Progenitor cell of endocrine pancreas (in vitro differentiated cells): Measurements from ENCODE around the gene TNIK. TPM values are rescaled to one million over a fixed set of nuclear protein-coding genes. Genes with fewer than 3 reads are reported as not detected.

ENCODE experiments used
- DNase-seq: peaks from one replicate; pipeline ENCODE4 v3.0.0; 2021; ENCODE audit warnings: low spot score; ENCODE audit not compliant: unreplicated experiment
- H3K27ac Mint-ChIP-seq: 2 replicates; pipeline ENCODE4 v1.8.0; 2021; ENCODE audit warnings: mild to moderate bottlenecking, moderate library complexity, mixed read lengths
- H3K27me3 Mint-ChIP-seq: 2 replicates; pipeline ENCODE4 v1.8.0; 2021; ENCODE audit warnings: mixed read lengths
- H3K36me3 Mint-ChIP-seq: 2 replicates; pipeline ENCODE4 v1.8.0; 2022; ENCODE audit warnings: mixed read lengths; ENCODE audit not compliant: insufficient read depth
- H3K4me1 Mint-ChIP-seq: 2 replicates; pipeline ENCODE4 v1.8.0; 2021; ENCODE audit warnings: low read depth, mixed read lengths
- H3K4me3 Mint-ChIP-seq: 2 replicates; pipeline ENCODE4 v1.8.0; 2021; ENCODE audit warnings: low read depth, mild to moderate bottlenecking, moderate library complexity, mixed read lengths
- H3K9me3 Mint-ChIP-seq: 2 replicates; pipeline ENCODE4 v1.8.0; 2021; ENCODE audit warnings: low read depth, mixed read lengths
- CTCF ChIP-seq: fragments of 200-600 bp; sonication (generic); IDR thresholded peaks from one replicate; pipeline ENCODE4 v1.5.0; 2021; ENCODE audit warnings: antibody characterized with exemption, mild to moderate bottlenecking; ENCODE audit not compliant: unreplicated experiment
- total RNA-seq: library from RNA; stranded (reverse); gene quantifications from 2 replicates; pipeline ENCODE4 v1.2.1, GENCODE V29; 2021

TNIK gene
- total RNA-seq, 1 donor from 2014 or later = 15.7 TPM

GRCh38 chr3:171266034-171266739, 194.0 kb downstream of the TNIK start:
- no peak overlapping the region for H3K27ac Mint-ChIP-seq
- peaks cover 1% of the 10 kb centered on the region for H3K36me3 Mint-ChIP-seq
- no peak for DNase-seq
- H3K4me3 Mint-ChIP-seq = no peak overlapping the region
- H3K4me1 Mint-ChIP-seq = peaks cover 9% of the 10 kb centered on the region
- H3K27me3 Mint-ChIP-seq = peaks cover 5% of the 10 kb centered on the region
- H3K9me3 Mint-ChIP-seq = no peaks in the 10 kb centered on the region
- TF ChIP-seq CTCF = no peak

GRCh38 chr3:171264758-171265157, 195.4 kb downstream of the TNIK start:
- Mint-ChIP-seq H3K27ac (no peak overlapping the region), H3K36me3 (no peaks in the 10 kb centered on the region), H3K4me3 (no peak overlapping the region), H3K4me1 (peaks cover 9% of the 10 kb centered on the region), H3K9me3 (no peaks in the 10 kb centered on the region), H3K27me3 (peaks cover 5% of the 10 kb centered on the region)
- no peak for DNase-seq
- TF ChIP-seq CTCF = no peak

GRCh38 chr3:171262431-171262830, 197.8 kb downstream of the TNIK start:
- Mint-ChIP-seq H3K27me3 (no peaks in the 10 kb centered on the region), H3K4me1 (peaks cover 9% of the 10 kb centered on the region), H3K27ac (no peak overlapping the region), H3K9me3 (no peaks in the 10 kb centered on the region), H3K4me3 (no peak overlapping the region), H3K36me3 (no peaks in the 10 kb centered on the region)
- DNase-seq = no peak
- no peak for TF ChIP-seq CTCF

- Mint-ChIP-seq H3K4me3 (no peak overlapping the region), H3K9me3 (no peaks in the 10 kb centered on the region), H3K36me3 (no peaks in the 10 kb centered on the region), H3K27me3 (no peaks in the 10 kb centered on the region), H3K4me1 (peaks cover 9% of the 10 kb centered on the region), H3K27ac (no peak overlapping the region)
- no peak for TF ChIP-seq CTCF
- no peak for DNase-seq
Observed at GRCh38 chr3:171261487-171261886, 198.7 kb downstream of the TNIK start.

GRCh38 chr3:171260899-171261298, 199.3 kb downstream of the TNIK start:
- H3K4me3 Mint-ChIP-seq = no peak overlapping the region
- H3K36me3 Mint-ChIP-seq = no peaks in the 10 kb centered on the region
- peaks cover 9% of the 10 kb centered on the region for H3K4me1 Mint-ChIP-seq
- no peaks in the 10 kb centered on the region for H3K9me3 Mint-ChIP-seq
- H3K27ac Mint-ChIP-seq = no peak overlapping the region
- TF ChIP-seq CTCF = no peak
- DNase-seq = no peak
- no peaks in the 10 kb centered on the region for H3K27me3 Mint-ChIP-seq
